ENCODE data around the gene RPS28.

DNA sequence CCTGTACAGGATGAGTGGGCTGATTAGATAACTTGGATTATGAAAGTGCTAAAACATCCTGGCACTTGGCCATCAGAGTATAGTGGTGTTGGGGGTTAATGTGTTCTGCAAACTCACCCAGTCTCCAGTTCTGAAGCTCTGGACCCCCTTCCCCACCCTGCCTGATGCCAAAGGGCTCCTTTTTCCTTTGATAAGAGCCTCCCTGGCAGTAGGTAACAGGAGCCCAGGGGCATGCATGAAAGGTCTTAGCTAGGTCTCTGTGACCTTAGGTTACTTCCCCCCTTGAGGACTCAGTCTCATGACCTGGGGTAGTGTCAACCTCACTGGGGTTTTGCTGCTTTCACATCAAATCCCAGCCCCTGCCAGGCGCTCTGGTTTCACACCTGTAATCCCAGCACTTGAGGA lies 2.5 kb downstream of the RPS28 start:
- TF ChIP-seq ARNTL (CRISPR knock-in tag; IDR thresholded peaks at IDR 0.05; ENCODE audit: borderline replicate concordance, low read depth) (no peak), TCF4 (CRISPR knock-in tag; IDR thresholded peaks at IDR 0.05; ENCODE audit: borderline replicate concordance) (no peak), SNAI2 (CRISPR knock-in tag; IDR thresholded peaks at IDR 0.05) (no peak), ZFP3 (CRISPR knock-in tag; IDR thresholded peaks at IDR 0.05) (peak; percentile 61; the same call in 1 of the 2 replicates), ZFP30 (CRISPR knock-in tag; IDR thresholded peaks at IDR 0.05) (no peak), RARB (CRISPR knock-in tag; IDR thresholded peaks at IDR 0.05) (no peak), ISL1 (CRISPR knock-in tag; IDR thresholded peaks at IDR 0.05) (no peak)
